ENCODE data around the gene C4orf33.
"Not testable (repeated sequence)": the region's sequence is repeated elsewhere in the genome, so short reads cannot be mapped to it uniquely, and the experiment has no call there.

C4orf33 gene

GRCh38 chr4:129126614-129127013 lies 30.7 kb downstream of the C4orf33 start:
- DNase-seq (ENCODE audit: low read depth in 1 of 2, low spot score in 1 of 2), result not testable (repeated sequence)

- no peak for DNase-seq (ENCODE audit: low read depth in 1 of 2, low spot score in 1 of 2)
Observed at GRCh38 chr4:129129143-129129542, 33.2 kb downstream of the C4orf33 start.

- DNase-seq (ENCODE audit: low read depth in 1 of 2, low spot score in 1 of 2), result no peak
Observed at GRCh38 chr4:129131343-129131742, 35.4 kb downstream of the C4orf33 start.

- no peak for DNase-seq (ENCODE audit: low read depth in 1 of 2, low spot score in 1 of 2)
Observed at GRCh38 chr4:129136433-129136832, 40.5 kb downstream of the C4orf33 start.

- no peak for DNase-seq (ENCODE audit: low read depth in 1 of 2, low spot score in 1 of 2)
Observed at GRCh38 chr4:129138810-129139496, 43.0 kb downstream of the C4orf33 start.

GRCh38 chr4:129140521-129140920 lies 44.6 kb downstream of the C4orf33 start:
- DNase-seq (ENCODE audit: low read depth in 1 of 2, low spot score in 1 of 2), result no peak

- no peak for DNase-seq (ENCODE audit: low read depth in 1 of 2, low spot score in 1 of 2)
Observed at GRCh38 chr4:129143359-129143758, 47.4 kb downstream of the C4orf33 start.

GRCh38 chr4:129144755-129145206 lies 48.8 kb downstream of the C4orf33 start:
- DNase-seq (ENCODE audit: low read depth in 1 of 2, low spot score in 1 of 2), result no peak

GRCh38 chr4:129145222-129145730 lies 49.3 kb downstream of the C4orf33 start:
- DNase-seq (ENCODE audit: low read depth in 1 of 2, low spot score in 1 of 2), result no peak

GRCh38 chr4:129146639-129147038 lies 50.7 kb downstream of the C4orf33 start:
- DNase-seq (ENCODE audit: low read depth in 1 of 2, low spot score in 1 of 2), result no peak

GRCh38 chr4:129148892-129149291 lies 52.9 kb downstream of the C4orf33 start:
- DNase-seq (ENCODE audit: low read depth in 1 of 2, low spot score in 1 of 2), result no peak

- DNase-seq (ENCODE audit: low read depth in 1 of 2, low spot score in 1 of 2), result no peak
Observed at GRCh38 chr4:129149906-129150305, 54.0 kb downstream of the C4orf33 start.

- no peak for DNase-seq (ENCODE audit: low read depth in 1 of 2, low spot score in 1 of 2)
Observed at GRCh38 chr4:129152350-129152749, 56.4 kb downstream of the C4orf33 start.

- no peak for DNase-seq (ENCODE audit: low read depth in 1 of 2, low spot score in 1 of 2)
Observed at GRCh38 chr4:129153700-129154099, 57.7 kb downstream of the C4orf33 start.

GRCh38 chr4:129162450-129162849 lies 66.5 kb downstream of the C4orf33 start:
- DNase-seq (ENCODE audit: low read depth in 1 of 2, low spot score in 1 of 2), result no peak

- DNase-seq (ENCODE audit: low read depth in 1 of 2, low spot score in 1 of 2), result no peak
Observed at GRCh38 chr4:129163427-129163826, 67.5 kb downstream of the C4orf33 start.

- no peak for DNase-seq (ENCODE audit: low read depth in 1 of 2, low spot score in 1 of 2)
Observed at GRCh38 chr4:129164243-129164642, 68.3 kb downstream of the C4orf33 start.

Data from activated T-helper 1 cell treated with anti-CD3 and anti-CD28 coated beads, Interleukin-2, amount 50 U/mL, for 16 hours (primary cell).